Ishikawa (cell line): Measurements from ENCODE around the gene PHF13.

Experiments
- CEBPB ChIP-seq: IDR thresholded peaks from 2 replicates; pipeline ENCODE4 v1.6.1; 2012
- CREB1 ChIP-seq: IDR thresholded peaks from 2 replicates; pipeline ENCODE4 v1.6.1; 2012; ENCODE audit warnings: low read depth
- EGR1 ChIP-seq: IDR thresholded peaks from 2 replicates; pipeline ENCODE4 v1.6.1; 2012
- EP300 ChIP-seq: IDR thresholded peaks from 2 replicates; pipeline ENCODE4 v1.6.1; 2012; ENCODE audit warnings: borderline replicate concordance
- FOXM1 ChIP-seq: IDR thresholded peaks from 2 replicates; pipeline ENCODE4 v1.6.1; 2012; ENCODE audit warnings: low read depth, borderline replicate concordance
- NFIC ChIP-seq: IDR thresholded peaks from 2 replicates; pipeline ENCODE4 v1.6.1; 2012
- RAD21 ChIP-seq: IDR thresholded peaks from 2 replicates; pipeline ENCODE4 v1.6.1; 2012; ENCODE audit warnings: low read depth
- TAF1 ChIP-seq: IDR thresholded peaks from 2 replicates; pipeline ENCODE4 v1.6.1; 2012; ENCODE audit warnings: low read depth, mild to moderate bottlenecking
- TCF12 ChIP-seq: IDR thresholded peaks from 2 replicates; pipeline ENCODE4 v1.6.1; 2012; ENCODE audit warnings: low read depth
- TEAD4 ChIP-seq: IDR thresholded peaks from 2 replicates; pipeline ENCODE4 v1.6.1; 2012
- YY1 ChIP-seq: IDR thresholded peaks from 2 replicates; pipeline ENCODE4 v1.6.1; 2012; ENCODE audit warnings: low read depth
- ZBTB7A ChIP-seq: IDR thresholded peaks from 2 replicates; pipeline ENCODE4 v1.6.1; 2012; ENCODE audit warnings: low read depth
- TF ChIP-seq, protein P1 (sequence below): IDR thresholded peaks from 2 replicates; pipeline ENCODE4 v1.6.1; 2012
- TF ChIP-seq, protein P2 (sequence below): IDR thresholded peaks from 2 replicates; pipeline ENCODE4 v1.6.1; 2012; ENCODE audit warnings: low read depth, mild to moderate bottlenecking
- TF ChIP-seq, protein P3 (sequence below): IDR thresholded peaks from 2 replicates; pipeline ENCODE4 v1.6.1; 2012

Gene PHF13

GRCh38 chr1:6577831-6578525, 35.6 kb upstream of the PHF13 start:
- no peak for TF ChIP-seq CREB1
- no peak for TF ChIP-seq TCF12
- no peak for TF ChIP-seq EP300
- TF ChIP-seq, protein P1, sequence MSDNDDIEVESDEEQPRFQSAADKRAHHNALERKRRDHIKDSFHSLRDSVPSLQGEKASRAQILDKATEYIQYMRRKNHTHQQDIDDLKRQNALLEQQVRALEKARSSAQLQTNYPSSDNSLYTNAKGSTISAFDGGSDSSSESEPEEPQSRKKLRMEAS: no peak
- no peak for TF ChIP-seq FOXM1
- no peak for TF ChIP-seq TEAD4
- TF ChIP-seq, protein P2, sequence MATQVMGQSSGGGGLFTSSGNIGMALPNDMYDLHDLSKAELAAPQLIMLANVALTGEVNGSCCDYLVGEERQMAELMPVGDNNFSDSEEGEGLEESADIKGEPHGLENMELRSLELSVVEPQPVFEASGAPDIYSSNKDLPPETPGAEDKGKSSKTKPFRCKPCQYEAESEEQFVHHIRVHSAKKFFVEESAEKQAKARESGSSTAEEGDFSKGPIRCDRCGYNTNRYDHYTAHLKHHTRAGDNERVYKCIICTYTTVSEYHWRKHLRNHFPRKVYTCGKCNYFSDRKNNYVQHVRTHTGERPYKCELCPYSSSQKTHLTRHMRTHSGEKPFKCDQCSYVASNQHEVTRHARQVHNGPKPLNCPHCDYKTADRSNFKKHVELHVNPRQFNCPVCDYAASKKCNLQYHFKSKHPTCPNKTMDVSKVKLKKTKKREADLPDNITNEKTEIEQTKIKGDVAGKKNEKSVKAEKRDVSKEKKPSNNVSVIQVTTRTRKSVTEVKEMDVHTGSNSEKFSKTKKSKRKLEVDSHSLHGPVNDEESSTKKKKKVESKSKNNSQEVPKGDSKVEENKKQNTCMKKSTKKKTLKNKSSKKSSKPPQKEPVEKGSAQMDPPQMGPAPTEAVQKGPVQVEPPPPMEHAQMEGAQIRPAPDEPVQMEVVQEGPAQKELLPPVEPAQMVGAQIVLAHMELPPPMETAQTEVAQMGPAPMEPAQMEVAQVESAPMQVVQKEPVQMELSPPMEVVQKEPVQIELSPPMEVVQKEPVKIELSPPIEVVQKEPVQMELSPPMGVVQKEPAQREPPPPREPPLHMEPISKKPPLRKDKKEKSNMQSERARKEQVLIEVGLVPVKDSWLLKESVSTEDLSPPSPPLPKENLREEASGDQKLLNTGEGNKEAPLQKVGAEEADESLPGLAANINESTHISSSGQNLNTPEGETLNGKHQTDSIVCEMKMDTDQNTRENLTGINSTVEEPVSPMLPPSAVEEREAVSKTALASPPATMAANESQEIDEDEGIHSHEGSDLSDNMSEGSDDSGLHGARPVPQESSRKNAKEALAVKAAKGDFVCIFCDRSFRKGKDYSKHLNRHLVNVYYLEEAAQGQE: no peak
- TF ChIP-seq, protein P3, sequence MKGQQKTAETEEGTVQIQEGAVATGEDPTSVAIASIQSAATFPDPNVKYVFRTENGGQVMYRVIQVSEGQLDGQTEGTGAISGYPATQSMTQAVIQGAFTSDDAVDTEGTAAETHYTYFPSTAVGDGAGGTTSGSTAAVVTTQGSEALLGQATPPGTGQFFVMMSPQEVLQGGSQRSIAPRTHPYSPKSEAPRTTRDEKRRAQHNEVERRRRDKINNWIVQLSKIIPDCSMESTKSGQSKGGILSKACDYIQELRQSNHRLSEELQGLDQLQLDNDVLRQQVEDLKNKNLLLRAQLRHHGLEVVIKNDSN: no peak
- no peak for TF ChIP-seq TAF1
- TF ChIP-seq YY1: no peak
- no peak for TF ChIP-seq RAD21
- no peak for TF ChIP-seq EGR1
- TF ChIP-seq NFIC: no peak
- TF ChIP-seq ZBTB7A: no peak
- TF ChIP-seq CEBPB: no peak

DNA sequence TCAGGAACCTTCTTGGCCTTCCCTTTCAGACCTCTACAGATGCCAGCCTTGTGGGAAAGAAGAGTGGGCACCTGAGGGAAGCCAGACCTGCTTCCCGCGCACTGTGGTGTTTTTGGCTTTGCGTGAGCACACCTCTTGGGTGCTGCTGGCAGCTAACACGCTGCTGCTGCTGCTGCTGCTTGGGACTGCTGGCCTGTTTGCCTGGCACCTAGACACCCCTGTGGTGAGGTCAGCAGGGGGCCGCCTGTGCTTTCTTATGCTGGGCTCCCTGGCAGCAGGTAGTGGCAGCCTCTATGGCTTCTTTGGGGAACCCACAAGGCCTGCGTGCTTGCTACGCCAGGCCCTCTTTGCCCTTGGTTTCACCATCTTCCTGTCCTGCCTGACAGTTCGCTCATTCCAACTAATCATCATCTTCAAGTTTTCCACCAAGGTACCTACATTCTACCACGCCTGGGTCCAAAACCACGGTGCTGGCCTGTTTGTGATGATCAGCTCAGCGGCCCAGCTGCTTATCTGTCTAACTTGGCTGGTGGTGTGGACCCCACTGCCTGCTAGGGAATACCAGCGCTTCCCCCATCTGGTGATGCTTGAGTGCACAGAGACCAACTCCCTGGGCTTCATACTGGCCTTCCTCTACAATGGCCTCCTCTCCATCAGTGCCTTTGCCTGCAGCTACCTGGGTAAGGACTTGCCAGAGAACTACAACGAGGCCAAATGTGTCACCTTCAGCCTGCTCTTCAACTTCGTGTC, 34.7 kb upstream of the PHF13 start:
- TF ChIP-seq, protein P3: no peak
- TF ChIP-seq EP300 (no peak), EGR1 (no peak), CREB1 (no peak), TEAD4 (no peak), NFIC (no peak), TCF12 (no peak), ZBTB7A (no peak)

- no peak for TF ChIP-seq FOXM1
- no peak for TF ChIP-seq CEBPB
- TF ChIP-seq, protein P3: 0 out of 2 replicates have a peak, but pooled peaks have one; percentile 33
- TF ChIP-seq, protein P1: peak; percentile 38; the same call in 1 of the 2 replicates
- no peak for TF ChIP-seq TCF12
- no peak for TF ChIP-seq ZBTB7A
- TF ChIP-seq CREB1: peak; percentile 85
- no peak for TF ChIP-seq YY1
- TF ChIP-seq TAF1: peak; percentile 80
These were observed 34.0 kb upstream of the PHF13 start, which contains the start of gene ZBTB48 for GRCh38 chr1:6579374-6580118. ZBTB48 (plus strand) TSS chr1:6579994; CDS start chr1:6580610, 616 bp downstream.

- TF ChIP-seq TAF1 (no peak; the same call in 1 of the 2 replicates), ZBTB7A (no peak), EGR1 (no peak), RAD21 (no peak), EP300 (no peak), NFIC (no peak), YY1 (peak; percentile 52; the same call in 1 of the 2 replicates), TCF12 (0 out of 2 replicates have a peak, but pooled peaks have one; percentile 41), FOXM1 (no peak), CREB1 (no peak), CEBPB (no peak), TEAD4 (no peak)
- TF ChIP-seq, protein P3: no peak
- TF ChIP-seq, protein P2: no peak
- TF ChIP-seq, protein P1: no peak
These were observed 33.4 kb upstream of the PHF13 start for GRCh38 chr1:6580119-6580592.
